Fibroblast of skin of scalp (primary cell): ENCODE results near the gene PAQR4.

ENCODE experiments used
- DNase-seq: peaks from one replicate; pipeline ENCODE4 v3.0.0-alpha.2; 2013

The PAQR4 gene

DNA sequence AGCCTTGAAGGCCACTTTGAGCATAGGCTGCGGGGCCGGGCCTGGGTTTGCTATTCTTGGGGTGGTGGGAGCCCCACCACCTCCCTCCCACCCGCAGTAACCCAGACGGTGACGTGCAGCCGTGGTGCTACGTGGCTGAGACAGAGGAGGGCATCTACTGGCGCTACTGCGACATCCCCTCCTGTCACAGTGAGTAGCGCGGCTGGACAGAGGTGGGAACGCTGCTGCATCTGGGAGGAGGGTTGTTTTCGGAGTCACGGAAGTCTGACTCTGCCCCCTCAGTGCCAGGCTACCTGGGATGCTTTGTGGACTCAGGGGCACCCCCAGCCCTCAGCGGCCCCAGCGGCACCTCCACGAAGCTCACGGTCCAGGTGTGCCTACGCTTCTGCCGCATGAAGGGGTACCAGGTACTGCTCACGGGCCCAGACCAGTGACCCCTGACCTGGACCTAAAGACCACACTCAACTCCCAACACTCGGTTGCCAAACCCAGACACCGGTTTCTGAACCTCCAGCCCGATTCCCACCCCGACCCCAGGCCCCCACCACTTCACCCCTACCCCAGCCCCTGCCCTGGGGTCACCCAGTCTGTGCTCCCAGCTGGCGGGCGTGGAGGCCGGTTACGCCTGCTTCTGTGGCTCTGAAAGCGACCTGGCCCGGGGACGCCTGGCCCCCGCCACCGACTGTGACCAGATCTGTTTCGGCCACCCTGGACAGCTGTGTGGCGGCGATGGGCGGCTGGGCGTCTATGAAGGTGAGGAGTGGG lies 2.9 kb upstream of the PAQR4 start:
- DNase-seq = no peak

DNA sequence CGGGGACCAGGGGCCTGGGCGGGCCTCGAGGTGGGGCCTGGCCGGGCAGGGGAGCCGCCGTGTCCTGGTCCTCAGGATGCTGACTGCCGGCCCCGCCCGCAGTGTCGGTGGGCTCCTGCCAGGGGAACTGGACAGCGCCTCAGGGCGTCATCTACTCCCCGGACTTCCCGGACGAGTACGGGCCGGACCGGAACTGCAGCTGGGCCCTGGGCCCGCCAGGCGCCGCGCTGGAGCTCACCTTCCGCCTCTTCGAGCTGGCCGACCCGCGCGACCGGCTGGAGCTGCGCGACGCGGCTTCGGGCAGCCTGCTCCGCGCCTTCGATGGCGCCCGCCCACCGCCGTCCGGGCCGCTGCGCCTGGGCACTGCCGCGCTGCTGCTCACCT lies 2.3 kb upstream of the PAQR4 start:
- DNase-seq = no peak

DNA sequence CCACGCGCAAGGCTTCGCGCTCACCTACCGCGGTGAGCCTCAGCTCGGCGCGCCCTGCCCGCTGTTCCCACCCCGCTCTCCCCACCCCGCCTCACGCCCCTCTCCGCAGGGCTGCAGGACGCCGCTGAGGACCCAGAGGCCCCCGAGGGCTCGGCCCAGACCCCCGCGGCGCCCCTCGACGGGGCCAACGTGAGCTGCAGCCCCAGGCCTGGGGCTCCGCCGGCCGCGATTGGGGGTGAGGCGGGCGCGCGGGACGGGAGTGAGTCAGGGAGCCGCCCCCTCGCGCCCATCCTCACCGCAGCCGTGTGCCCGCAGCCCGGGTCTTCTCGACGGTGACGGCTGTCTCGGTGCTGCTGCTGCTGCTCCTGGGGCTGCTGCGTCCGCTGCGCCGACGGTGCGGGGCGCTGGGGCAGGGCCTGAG lies 1.9 kb upstream of the PAQR4 start:
- no peak for DNase-seq

DNA sequence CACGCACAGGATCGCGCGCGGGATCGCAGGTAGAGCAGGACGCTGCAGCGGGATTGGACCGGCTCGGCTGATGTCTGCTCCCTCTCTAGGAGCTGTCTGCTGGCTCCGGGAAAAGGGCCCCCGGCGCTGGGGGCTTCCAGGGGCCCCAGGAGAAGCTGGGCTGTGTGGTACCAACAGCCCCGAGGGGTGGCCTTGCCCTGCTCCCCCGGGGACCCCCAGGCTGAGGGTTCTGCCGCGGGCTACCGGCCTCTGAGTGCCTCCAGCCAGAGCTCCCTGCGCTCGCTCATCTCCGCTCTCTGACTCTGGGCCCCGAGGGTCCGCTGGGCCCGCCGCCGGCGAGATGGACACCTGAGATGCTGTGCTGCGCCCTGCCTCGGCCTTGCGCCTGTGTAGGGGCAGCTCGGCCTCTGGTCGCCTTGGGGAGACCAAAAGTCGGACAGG lies 1.4 kb upstream of the PAQR4 start:
- no peak for DNase-seq

DNA sequence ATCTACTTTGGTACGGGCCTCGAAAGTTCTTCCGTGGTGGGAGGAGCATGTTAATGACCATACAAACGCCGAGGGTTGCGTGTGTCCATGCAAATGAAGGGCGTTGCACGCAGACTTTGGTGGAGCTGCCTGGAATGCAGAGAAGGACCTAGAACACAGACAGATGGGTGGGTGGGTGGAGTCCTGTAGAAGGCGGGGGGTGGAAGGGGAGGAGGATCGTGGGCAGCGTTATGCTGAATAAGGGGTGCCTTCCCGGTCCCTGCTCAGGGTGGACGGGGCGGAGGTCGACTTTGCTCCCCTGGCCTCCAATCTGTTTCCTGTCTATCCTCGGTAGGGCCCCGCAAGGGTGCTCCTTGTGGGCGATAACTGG lies 795 bp upstream of the PAQR4 start:
- no peak for DNase-seq

DNA sequence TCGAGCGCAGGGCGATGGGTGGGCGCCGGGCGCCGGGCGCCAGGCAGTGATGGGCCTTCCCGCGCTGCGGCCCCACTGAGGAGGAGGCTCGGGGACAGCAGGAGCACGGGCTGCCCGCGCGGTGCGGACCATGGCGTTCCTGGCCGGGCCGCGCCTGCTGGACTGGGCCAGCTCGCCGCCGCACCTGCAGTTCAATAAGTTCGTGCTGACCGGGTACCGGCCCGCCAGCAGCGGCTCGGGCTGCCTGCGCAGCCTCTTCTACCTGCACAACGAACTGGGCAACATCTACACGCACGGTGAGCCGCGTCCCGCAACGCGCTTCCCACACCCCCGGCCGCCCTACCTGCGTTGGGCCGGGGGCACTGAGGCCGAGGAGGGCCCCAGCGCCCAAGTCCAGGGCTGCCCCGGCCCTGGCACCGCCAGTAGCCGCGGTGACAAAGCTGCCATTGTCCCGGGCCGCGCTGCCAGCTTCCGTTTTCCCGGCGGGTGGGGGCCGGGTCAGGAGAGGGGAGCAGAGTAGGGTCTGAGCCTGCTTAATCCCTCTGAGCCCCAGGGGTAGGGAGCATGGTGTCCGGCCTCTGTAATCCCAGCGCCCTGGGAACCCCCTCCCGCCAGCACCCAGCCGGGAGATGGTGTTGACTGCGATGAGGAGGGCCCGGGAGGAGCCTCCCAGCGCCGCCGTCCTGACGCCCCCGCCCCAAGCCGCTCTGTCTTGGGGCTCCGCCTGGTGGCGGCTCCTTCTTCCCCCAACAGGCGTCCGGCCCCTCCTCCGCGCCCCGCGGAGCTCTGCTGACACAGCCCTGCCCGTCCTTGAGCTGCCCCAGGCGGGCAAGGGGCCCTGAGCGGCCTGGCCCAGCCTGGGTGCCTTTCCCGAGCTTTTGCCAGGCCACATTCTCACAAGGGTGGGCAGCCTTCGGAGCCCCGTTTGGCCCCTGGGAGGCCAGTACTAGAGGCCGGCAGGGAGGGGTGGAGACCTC lies 685 bp downstream of the PAQR4 start:
- DNase-seq = peak; percentile 63

DNA sequence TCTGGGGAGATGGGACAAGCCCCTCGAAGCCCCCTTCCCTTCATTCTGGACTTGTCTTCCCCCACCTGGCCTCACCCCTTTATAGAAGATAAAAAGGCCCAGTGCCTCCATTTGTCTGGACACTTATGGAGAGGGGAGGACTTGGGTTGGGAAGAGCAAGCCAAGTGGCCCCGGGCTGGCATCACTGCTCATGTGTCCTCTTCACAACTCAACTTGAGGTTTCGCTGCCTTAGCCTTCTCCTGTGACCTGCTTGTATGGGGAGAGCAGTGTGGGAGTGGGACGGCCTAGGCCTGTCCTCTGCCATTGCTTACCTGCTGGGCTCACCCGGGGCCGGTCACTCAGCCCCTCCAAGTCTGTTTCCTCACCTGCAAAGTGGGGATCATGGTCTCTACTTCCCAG lies 1.4 kb downstream of the PAQR4 start:
- no peak for DNase-seq

DNA sequence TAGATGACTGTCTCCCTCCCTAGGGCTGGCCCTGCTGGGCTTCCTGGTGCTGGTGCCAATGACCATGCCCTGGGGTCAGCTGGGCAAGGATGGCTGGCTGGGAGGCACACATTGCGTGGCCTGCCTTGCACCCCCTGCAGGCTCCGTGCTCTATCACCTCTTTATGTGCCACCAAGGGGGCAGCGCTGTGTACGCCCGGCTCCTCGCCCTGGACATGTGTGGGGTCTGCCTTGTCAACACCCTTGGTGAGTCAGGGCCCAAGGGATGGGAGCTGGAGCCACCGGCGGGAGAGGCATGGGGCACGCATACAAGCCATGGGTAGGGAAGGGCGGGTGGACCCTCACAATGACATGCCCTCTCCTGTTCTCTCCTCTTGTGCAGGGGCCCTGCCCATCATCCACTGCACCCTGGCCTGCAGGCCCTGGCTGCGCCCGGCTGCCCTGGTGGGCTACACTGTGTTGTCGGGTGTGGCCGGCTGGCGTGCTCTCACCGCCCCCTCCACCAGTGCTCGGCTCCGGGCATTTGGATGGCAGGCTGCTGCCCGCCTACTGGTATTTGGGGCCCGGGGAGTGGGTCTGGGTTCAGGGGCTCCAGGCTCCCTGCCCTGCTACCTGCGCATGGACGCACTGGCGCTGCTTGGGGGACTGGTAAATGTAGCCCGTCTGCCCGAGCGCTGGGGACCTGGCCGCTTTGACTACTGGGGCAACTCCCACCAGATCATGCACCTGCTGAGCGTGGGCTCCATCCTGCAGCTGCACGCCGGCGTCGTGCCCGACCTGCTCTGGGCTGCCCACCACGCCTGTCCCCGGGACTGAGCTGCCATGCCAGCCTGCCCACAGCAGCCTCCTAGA lies 2.2 kb downstream of the PAQR4 start:
- no peak for DNase-seq

DNA sequence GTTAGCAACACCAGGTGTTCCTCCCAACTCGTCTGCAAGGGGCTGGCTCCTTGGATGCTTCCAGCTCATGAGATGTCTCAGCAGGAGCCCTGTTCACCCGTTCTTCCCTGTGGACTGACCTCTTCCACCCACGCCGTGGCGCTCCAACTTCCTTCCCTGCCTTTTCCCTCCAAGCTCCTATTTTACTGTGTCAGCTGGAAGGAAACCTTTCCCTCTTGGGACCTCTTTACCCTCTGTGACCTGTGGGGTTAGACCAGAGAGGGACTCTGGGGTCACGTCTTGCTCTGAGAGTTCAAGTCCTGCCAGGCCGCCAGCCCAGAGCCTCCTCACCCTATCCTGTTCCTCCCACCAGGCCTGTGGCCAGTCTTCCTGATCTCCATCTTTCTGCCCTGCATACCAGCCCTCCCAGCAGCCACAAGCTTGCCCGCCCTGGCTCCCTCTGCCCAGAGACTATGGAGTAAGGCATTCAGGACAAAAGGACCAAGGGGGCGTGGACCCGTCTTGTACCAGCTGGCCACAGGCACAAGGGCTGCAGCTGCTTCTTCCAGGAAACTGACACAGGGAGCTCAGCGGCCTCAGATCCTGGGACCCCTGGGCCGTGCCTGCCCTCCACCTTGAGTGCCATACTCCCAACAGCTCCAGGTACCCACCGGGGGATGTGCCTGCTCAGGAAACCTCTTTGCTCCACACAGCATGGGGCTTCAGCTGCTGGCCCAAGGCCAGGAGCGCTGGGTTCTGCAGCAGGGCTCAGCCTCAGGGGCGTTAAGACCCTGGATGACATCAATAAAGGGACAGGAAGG lies 3.0 kb downstream of the PAQR4 start:
- no peak for DNase-seq

DNA sequence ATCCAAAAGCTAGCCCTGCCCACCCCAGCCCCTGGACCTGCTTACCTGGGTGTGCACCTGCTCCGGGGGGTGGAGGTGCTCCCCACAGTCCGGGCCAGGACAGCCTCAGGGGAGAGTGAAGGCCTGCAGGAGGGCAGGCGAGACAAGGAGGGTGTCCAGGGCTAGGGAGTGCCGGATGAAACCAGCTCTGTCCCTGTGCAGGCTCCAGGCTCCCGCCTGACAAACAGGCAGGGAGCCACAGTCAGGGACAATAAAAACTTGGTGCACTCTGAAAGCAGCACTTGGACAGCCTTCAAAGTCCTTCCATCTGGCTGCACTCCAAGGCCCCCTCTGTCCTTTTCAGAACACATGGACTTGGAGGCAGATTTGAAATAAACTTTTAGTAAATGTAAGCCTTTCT lies 3.9 kb downstream of the PAQR4 start:
- no peak for DNase-seq

DNA sequence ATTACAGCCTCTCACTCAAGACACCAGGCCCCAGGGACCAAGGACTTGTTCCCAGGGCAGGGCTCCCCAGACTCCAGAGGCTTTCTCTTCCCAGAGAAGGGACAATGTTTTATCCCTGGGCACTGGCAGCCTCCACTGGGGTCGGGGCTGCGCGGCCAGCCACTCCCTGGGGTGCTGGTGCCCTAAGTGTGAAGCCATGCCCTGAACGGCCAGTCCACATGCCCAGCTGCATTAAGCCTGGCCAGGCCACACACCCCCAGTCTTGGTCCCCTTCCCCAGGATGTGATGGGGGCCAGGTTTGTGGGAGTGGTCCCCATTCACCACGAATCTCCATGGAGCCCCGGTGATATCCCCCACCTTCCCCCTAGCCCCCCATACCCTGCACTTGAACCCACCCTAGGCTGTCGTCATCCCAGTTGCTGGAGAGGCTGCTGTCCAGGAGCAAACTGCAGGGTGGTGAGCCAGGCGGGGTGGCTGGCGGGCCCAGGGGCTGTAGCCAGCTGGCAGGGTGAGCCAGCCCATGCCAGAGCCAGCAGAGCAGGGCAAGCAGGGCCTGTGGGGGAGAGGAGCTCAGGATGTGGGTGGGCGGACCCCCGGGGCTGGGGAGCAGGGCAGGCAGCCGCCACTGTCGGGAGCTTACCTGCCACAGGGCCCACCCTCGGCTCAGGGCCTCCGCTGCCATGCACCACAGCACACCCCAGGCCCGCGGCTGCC lies 4.6 kb downstream of the PAQR4 start:
- DNase-seq = no peak

DNA sequence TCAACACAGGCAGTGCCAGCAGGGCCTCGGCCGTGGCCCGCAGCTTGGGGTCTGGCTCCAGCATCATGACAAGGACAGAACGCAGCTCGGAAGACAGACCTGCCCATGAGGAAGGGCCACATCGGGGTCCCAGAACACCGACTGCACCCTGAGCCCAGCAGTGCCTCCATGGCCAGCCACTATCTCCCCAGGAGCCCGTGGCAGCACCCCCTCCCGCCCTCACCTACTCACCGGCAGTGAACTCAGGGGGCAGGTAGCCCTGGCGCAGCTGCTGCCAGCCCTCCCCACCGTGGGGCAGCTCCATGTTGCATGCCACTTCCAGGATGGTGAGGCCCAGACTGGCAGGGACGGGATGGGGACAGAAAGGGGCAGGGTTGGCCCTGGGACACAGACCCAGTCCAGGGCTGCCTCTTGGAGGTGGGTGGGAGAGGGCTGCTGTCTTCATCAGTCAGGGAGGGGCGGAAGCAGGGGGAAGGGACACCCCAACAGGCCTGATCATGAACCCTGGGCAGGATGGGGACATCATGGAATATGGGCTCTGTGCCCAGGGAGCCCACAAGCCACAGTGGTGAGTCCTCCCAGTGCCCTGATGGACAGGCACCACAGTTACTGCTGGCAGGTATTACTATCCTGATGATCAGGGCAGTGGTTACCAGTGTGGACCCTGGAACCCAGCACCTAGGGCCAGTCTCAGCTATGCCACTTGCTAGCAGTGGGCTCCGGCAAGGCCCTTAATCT lies 5.3 kb downstream of the PAQR4 start:
- no peak for DNase-seq

DNA sequence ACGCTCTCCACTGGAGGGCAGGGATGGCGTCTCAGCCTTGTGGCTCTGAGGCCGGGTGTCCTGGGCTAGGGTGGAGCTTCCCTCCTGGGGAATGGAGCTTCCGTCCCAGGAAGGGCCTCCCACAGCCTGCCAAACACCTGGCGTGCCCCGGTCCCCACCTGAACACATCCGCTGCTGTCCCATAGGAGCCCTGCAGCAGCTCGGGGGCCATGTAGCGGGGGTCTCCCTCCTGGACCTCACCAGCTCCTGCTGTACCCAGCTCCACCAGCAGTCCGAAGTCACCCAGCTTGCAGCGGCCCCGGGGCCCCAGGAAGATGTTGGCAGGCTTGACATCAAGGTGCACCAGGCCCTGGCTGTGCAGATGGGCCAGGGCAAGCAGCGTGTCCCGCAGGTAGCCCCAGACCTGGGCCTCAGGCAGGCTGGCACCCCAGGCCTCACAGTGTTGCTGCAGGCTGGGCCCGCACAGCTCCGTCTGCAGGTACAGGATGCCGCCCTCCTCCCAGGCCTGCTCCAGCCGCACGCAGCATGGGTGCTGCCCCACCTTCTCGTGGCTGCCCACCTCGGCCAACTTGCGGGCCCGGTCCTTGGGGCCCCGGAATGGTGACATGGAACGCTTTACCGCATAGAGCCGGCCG lies 6.1 kb downstream of the PAQR4 start:
- no peak for DNase-seq

DNA sequence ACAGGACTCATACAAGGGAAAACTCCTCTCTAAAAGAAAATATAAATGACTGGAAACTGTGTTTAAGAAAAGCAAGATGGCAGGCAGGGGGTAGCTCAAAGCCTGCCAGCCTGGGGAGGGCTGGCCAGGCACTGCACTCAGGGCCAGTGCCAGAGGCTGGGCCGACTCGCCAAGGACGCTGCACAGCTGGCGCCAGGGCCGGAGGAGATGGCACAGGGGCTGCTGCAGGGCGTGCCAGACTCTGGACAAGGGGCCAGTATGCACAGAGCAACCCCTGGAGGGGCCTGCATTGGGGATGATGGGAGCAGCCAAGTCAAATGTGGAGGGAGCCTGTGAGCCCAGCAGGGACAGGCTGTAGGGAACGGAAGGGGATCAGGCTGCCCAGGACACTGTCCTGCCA lies 7.1 kb downstream of the PAQR4 start:
- DNase-seq = no peak

DNA sequence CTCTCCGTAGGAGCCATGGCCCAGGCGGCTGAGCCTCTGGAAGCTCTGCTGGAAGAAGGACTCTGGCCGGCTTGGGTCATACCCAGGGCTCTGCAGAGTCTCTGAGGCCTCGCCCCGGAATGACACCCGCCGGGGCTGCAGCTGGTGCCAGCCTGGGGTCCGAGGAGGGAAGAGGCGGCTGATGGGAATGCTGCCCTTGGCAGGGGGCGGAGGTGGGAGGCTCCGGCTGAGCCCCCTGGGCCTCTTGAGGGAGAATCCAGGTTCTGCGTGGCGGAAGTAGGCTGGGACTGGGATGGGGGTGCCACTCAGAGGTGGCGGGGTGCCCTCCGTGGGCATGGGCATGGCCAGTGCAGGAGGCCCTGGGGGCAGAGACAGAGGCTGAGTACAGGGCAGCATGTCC lies 7.5 kb downstream of the PAQR4 start:
- no peak for DNase-seq

DNA sequence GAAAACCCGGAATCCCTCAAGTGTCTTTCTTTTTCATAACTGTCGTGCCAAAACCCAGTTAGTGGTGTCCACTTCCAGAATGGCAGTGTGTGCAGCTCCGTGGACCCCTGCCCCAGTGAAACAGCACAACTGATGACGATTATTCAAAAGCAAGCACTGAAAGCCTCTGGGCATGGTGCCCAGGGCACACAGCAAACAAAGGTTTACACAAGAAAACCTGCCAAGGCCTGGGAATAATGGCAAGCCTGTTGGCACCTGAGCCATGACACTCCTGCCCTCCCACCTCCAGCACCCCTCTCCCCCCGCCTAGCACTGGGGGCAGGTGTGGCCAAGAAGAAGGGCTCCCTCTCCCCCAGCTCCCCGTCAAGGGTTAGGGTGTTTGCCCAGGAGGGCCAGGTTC lies 8.3 kb downstream of the PAQR4 start:
- no peak for DNase-seq

DNA sequence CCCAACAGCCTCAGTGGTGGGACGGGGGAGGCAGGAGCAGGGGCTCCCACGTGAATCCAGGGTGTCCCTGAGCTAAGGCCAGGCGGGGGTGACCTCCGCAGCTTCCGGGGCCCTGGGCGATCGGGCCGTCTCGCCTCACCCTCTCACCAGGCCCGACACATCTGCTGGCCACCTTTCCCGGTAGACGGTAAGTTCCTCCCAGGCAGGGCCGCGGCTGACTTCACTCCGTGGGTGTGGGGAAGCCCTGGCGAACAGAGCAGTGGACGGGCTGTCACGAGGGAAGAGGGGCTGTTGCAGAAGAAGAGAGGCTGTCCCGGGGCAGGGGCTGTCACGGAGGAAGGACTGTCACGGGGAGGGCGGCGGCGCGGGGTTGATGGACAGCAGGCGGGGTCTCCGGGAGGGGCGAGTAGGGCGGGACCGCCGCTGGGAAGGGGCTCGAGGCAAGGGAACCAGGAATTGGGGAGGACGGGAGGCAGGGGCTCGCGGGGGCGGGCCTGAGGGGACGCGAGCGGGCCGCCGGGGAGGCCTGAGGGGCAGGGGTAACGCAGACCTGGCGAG lies 10.6 kb downstream of the PAQR4 start:
- no peak for DNase-seq

DNA sequence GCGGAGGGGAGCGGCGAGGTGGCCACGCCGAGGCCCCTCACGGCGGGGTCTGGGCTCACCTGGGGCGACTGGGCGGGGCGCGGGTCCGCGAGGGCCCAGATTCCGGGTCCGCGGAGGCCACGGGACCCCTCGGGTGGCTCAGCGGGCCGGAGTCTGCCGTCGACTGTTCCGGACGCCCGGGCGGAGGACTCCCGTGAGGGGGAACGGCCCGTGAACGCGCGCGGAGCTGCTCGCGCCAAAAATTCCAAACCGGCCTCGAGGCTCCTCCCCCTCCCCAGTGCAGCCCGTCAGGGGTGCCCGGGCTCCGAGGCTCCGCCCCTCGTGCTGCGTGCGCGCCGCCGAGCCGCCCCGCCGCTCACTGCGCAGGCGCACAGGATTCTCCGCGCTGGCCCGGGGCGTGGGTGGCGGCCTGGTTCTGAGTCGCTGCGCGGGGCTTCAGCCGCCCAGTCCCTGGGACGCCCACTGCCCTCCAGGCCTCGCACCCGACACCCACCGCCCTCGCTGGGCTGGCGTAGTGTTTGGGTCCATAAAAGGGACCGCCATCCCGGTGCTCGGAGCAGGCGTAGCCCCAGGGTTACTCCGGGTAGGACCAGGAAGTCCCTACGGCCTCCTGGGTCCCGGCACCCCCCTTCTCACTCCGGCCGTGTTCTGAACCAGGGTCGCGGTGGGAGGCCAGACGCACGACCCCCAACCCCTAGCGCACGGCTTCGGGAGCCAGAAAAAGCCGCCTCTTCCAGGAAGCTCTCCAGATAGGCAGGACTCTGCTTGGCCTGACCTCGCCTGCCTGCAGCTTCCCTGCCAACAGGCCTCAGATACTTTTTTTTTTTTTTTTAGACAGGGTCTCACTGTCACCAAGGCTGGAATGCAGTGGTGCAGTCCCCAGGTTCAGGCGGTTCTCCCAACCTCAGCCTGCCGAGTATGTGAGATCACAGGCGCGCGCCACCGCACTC lies 11.4 kb downstream of the PAQR4 start, which contains the start of gene PKMYT1:
PKMYT1 (minus strand) TSS at position 220 of the 950 bp plus-strand sequence. CDS start 789 bp downstream, outside the sequence.
- peak; percentile 87 for DNase-seq
